Brain microvascular endothelial cell (primary cell): ENCODE results near the gene EMP1.
A peak's percentile ranks its signal among the peaks of the same experiment; 100 is the strongest.

Experiments
- DNase-seq: peaks from one replicate; pipeline ENCODE4 v3.0.0-alpha.2; 2020
- H3K27ac ChIP-seq: fragments of 250-450 bp; sonication (Bioruptor Pico); 2 replicates; pipeline ENCODE4 v1.5.1; 2020; ENCODE audit warnings: mild to moderate bottlenecking, moderate library complexity
- H3K27me3 ChIP-seq: fragments of 250-450 bp; sonication (Bioruptor Pico); replicated peaks from 2 replicates; pipeline ENCODE4 v1.5.1; 2020; ENCODE audit warnings: mild to moderate bottlenecking
- H3K36me3 ChIP-seq: fragments of 250-450 bp; sonication (Bioruptor Pico); replicated peaks from 2 replicates; pipeline ENCODE4 v1.5.1; 2020; ENCODE audit warnings: mild to moderate bottlenecking
- H3K4me3 ChIP-seq: 2 replicates; pipeline ENCODE4 v1.5.1; 2011; ENCODE audit warnings: low read depth, mild to moderate bottlenecking, control low read depth, low read length, moderate library complexity
- in situ Hi-C: cut with HindIII; loops from 2 replicates; pipeline ENCODE4 v1.10.0; 2017; ENCODE audit warnings: low sequenced_read_pairs, low pct_ligation_motif_present
- TF ChIP-seq, protein P1 (sequence below): IDR thresholded peaks from 2 replicates; pipeline ENCODE4 v1.5.1; 2011; ENCODE audit warnings: low read depth, mild to moderate bottlenecking, moderate library complexity, low read length, control low read depth, inconsistent platforms; ENCODE audit errors: missing control alignments

EMP1 gene

DNA sequence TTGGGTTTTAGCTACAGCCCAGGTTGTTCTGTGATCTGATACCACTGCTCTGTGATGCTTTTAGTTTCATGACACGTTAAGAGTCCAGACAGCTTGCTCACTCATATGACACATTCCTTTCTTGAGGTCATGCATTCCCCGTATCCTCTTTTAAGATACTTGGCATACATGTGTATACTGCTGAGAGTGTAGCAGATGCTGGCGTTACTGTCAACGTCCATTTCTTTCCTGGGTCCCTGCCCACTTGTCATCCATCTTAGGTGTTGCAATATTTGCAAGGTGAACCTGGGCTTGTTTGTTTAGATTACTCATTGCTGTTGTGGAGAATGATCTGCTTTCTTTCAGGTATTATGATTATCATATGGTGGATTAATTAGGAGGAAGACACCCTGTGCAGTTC, 9.1 kb upstream of the EMP1 start:
- no peak overlapping the region for H3K4me3 ChIP-seq
- in situ Hi-C loops = no loop called here
- TF ChIP-seq, protein P1, sequence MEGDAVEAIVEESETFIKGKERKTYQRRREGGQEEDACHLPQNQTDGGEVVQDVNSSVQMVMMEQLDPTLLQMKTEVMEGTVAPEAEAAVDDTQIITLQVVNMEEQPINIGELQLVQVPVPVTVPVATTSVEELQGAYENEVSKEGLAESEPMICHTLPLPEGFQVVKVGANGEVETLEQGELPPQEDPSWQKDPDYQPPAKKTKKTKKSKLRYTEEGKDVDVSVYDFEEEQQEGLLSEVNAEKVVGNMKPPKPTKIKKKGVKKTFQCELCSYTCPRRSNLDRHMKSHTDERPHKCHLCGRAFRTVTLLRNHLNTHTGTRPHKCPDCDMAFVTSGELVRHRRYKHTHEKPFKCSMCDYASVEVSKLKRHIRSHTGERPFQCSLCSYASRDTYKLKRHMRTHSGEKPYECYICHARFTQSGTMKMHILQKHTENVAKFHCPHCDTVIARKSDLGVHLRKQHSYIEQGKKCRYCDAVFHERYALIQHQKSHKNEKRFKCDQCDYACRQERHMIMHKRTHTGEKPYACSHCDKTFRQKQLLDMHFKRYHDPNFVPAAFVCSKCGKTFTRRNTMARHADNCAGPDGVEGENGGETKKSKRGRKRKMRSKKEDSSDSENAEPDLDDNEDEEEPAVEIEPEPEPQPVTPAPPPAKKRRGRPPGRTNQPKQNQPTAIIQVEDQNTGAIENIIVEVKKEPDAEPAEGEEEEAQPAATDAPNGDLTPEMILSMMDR = no peak
- no peaks in the 10 kb centered on the region for H3K36me3 ChIP-seq
- no peaks in the 10 kb centered on the region for H3K27me3 ChIP-seq
- H3K27ac ChIP-seq = no peak overlapping the region
- DNase-seq = peak; percentile 75

DNA sequence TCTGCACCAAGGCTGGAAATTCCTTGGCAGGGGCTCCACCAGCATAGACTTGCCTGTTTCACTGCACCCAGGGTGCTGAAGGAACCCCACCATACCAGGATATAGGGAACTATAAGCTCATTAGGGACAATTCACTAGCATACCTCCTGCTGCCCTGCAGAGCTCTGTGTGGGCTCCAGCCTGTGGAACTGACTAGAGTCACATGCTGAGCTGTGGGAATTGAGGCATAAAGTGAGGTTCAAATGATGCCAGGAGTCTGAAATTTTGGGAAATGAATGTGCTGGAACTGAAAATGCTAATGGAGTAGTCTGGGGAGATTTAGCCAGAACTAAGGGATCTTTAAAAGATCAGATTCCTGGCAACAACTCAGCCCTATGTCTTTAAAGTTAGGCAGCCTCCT, 7.3 kb upstream of the EMP1 start:
- Histone ChIP-seq H3K27ac (no peak overlapping the region), H3K4me3 (no peak overlapping the region), H3K27me3 (no peaks in the 10 kb centered on the region), H3K36me3 (no peaks in the 10 kb centered on the region)
- in situ Hi-C loops = no loop called here
- TF ChIP-seq, protein P1 = no peak
- DNase-seq = no peak

DNA sequence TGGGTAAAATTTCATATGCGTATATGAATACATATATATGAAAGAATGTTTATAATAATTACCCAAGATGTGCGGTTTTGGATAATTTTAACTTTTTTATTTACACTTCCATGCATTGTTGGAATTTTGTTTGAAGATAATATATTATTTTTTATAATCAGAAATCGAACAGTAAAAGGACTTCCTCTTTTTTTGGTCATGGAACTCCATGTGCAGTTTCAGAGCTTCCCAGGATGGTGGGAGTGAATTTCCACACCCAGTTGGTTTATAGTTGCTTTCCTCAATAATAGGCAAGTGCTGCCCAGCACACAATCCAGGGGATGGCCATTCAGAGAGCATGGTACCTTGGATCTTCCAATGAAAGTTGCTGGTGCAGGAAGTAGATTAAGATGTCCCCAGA, 6.3 kb upstream of the EMP1 start:
- TF ChIP-seq, protein P1 = no peak
- DNase-seq = no peak

DNA sequence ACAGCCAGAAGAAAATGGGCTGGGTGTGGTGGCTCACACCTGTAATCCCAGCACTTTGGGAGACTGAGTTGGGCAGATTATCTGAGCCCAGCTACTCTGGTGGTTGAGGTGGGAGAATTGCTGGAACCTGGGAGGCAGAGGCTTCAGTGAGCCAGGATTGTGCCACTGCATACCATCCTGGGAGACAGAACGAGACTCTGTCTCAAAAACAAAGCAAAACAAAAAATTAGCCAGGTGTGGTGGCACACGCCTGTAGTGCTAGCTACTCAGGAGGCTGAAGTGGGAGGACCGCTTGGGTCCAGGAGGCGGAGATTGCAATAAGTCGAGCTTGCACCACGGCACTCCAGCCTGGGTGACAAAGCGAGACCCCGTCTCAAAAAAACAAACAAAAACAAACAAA, 3.8 kb upstream of the EMP1 start:
- H3K27me3 ChIP-seq = no peaks in the 10 kb centered on the region
- TF ChIP-seq, protein P1 = no peak
- H3K36me3 ChIP-seq = no peaks in the 10 kb centered on the region
- no peak overlapping the region for H3K4me3 ChIP-seq
- no peak overlapping the region for H3K27ac ChIP-seq
- in situ Hi-C loops = no loop called here
- no peak for DNase-seq

More for the DNA sequence above, 6.3 kb upstream of the EMP1 start:
- Histone ChIP-seq H3K36me3 (no peaks in the 10 kb centered on the region), H3K4me3 (no peak overlapping the region), H3K27ac (no peak overlapping the region), H3K27me3 (no peaks in the 10 kb centered on the region)
- in situ Hi-C loops = no loop called here

DNA sequence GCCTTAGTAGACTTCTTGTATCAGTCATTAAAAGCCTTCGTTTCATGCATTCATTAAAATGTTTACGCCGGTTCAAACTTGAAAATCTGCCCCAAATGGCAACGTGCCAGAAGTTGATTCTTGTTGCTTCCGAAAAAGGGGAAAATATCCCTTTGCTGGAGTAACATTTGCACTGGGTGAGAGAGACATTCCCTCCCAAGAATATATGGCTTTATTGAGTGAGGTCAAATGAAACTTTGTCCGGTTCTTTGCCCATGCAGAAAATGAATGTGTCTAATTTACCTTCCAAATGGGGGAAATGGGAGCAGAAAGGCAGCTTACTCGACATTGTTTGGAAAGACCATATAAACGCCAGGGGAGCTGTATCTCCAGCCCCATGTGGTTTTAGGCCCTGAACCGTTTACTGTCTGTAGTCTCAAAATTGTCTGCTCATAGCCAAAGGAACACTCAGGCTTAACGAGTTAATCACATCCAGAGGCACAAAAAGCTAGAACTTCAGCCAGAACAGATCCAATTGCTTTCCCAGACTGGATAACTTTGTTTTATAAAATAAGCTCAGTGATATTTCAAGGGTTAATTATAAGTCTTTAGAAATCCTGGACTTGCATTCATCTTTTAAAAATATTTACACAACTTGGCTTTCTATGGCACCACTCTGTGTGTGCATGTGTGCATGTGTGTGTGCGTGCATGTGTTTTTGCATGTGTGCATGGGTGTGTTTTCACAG, 2.9 kb upstream of the EMP1 start:
- TF ChIP-seq, protein P1 = no peak
- Histone ChIP-seq H3K27ac (no peak overlapping the region), H3K4me3 (no peak overlapping the region), H3K27me3 (no peaks in the 10 kb centered on the region), H3K36me3 (no peaks in the 10 kb centered on the region)
- in situ Hi-C loops = no loop called here
- DNase-seq = no peak
